ENCODE measurements around the gene STAB2.

DNA sequence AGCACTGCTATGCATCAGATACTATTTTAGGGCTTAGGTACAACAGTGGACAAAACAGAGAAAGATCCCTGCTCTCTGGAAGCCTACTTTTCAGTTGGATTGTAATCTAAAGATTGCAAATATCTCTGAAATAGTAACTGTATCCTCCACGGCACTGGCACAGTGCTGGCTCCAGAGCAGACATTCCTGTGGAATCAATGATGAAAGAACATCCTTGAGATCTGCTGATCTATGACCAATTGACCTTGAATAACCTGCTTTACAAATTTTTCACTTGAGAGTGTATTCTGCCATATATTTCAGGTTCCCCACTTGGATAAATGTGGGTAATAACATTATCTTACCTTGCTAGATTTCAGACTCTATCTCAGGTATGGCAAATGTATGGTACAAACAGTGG is 3.2 kb downstream of the STAB2 start:
- no peak for TF ChIP-seq CTCF (IDR thresholded peaks at IDR 0.05)
- no peak for TF ChIP-seq POLR2A (IDR thresholded peaks at IDR 0.05)

Data from gastroesophageal sphincter (tissue), 3 donors.